NCI-H187 (cell line): Measurements from ENCODE around the gene ANKRD29.
"Not testable (repeated sequence)": the region's sequence is repeated elsewhere in the genome, so short reads cannot be mapped to it uniquely, and the experiment has no call there.

Source experiments
- DNase-seq, 2 experiments: peaks; one replicate each; lab custom pipeline; 2025; lab: John Stamatoyannopoulos, UW

The ANKRD29 gene

DNA sequence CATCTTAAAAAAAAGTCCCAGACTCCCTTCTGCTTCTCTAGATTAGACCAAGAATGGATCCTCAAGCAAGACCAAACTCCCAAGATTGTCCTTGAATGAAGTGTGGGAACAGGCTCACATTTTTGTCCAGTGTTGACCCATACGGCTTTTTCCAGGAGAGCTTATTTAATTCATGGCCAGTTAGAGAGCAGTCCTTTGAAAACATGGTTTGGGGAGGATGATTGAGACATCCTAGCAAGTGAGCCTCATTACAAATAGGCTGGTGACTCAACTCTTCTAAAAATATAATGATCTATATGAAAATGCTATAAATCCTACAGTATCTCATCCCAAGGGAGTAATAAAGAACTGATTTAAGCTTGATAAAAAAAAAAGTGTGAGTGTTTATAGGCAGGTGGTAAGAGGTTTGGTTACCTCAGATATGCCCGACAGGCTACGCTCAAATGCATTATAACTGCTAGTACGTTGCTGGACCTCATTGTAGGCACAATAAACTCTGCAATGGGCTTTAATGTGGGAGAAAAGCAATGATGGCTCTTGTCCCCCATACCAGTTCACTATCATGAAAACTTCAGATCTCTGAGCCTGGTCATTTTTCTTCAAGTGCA, 17.0 kb downstream of the ANKRD29 start:
- DNase-seq, result no peak

DNA sequence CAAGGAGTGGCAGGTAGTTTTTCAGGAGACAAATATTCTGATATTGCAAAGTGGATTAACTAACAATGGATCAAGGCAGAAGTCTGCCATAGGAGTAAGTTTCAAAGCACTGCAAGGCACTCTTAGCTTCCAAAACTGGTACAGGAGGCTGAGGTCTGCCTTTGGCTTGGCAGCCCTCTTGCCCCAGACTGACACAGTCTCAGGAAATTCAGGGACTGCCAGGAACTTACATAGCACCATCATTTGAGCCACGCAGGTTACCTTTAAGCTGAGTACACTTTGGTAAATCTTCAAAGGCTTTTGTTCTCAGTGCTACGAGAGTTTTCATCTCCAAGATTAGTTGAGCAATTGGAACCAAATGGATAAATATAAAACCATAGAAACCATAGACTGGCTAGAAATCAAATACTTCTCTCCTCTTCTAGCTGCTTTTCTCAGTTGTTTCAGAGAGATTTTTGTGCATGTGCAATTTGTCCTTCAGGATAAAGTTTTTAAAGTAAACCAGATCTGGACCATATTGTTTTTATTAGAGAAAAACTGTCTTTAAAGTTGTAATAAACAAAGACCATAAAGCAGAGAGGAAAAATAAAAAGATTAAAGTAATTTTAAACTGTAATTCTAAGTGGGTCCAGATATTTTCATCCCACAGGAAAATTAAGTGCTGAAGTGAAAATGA, 18.8 kb downstream of the ANKRD29 start:
- DNase-seq, result no peak

DNA sequence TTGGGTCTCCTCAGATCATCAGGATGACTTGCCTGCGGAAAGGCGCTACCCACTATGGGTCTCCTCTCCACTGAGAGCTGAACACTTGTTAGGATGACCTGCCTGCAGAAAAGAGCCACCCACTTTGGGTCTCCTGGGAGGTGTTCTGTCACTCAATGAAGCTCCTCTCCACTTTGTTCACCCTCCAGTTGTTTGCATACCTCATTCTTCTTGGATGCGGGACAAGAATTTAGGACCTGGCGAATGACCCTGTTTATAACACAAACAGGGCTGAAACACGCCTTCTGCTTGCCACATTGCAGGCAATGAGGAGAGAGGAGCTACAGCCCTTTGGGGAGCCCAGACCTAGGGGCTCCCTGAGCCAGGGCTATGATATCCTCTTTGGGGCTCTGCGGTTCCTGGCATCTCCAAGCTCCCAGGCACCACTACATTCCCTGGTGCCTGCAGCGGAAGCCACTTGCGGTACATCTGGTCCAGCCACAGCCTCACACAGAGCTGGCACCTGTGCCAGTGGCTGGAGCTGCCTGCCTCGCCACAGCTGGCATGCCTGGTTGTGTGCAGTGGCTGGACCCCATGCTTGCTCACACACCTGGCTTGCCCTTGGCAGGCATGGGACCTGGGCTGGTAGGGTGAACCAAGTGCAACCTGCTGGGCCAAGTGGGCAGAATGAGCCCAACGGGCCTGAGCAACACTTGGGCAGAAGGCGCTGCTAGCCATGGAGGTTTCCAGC, 20.6 kb downstream of the ANKRD29 start:
- no peak for DNase-seq

DNA sequence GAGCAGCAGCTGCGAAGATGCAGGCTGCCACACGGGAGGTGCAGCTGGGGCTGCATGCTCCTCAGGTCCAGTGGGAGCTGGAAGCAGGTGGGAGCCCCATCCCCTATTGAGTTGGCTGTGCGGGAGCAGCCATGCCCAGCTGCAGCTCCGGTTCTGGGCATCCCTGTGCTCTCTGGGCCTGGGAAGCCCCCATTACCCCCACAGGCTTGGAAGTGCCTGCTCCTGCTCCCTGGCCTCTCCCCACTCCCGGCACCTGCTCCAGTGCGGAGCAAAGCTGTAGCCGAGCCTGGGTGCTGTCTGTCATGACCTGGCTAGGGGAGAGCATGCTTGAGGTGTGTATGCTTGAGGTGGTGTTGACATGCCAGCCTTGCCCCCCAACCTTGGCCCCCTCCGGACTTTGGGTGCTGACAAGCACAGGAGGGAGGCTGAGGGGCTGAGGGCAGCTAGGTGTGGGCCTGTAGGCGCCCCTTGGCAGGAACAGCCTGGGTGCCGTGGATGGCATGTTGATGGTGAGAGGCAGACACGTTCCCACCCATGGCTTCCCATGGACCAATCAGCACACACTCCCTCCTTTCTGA, 21.5 kb downstream of the ANKRD29 start:
- no peak for DNase-seq

DNA sequence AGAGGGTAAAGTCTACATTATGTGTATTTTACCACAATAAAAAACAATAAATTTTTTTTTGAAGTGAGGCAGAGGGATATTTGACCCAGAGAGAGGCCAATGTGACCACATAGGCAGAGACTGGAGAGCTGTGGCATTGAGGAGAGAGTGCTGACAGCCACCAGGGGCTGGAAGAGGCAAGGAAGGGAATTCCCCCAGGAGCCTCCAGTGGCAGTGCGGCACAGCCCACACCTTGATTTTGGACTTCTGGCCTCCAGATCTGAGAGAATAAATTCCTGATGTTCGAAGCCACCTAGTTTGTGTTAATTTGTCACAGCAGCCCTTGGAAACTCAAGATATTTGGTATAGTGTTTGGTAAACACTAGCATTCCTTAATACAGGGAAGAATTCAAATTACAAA, 22.7 kb downstream of the ANKRD29 start:
- no peak for DNase-seq

DNA sequence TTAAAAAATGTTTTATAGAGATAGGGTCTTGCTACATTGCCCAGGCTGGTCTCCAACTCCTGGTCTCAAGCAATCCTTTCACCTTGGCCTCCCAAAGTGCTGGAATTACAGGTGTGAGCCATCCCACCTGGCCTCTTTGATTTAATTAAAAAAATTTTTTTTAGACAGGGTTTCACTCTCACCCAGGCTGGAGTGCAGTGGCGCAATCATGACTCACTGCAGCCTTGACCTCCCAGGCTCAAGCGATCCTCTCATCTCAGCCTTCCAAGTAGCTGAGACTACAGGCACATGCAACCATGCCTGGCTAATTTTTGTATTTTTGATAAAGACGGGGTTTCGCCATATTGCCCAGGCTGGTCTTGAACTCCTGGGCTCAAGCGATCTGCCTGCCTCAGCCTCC, 26.3 kb downstream of the ANKRD29 start:
- DNase-seq, result not testable (repeated sequence)

DNA sequence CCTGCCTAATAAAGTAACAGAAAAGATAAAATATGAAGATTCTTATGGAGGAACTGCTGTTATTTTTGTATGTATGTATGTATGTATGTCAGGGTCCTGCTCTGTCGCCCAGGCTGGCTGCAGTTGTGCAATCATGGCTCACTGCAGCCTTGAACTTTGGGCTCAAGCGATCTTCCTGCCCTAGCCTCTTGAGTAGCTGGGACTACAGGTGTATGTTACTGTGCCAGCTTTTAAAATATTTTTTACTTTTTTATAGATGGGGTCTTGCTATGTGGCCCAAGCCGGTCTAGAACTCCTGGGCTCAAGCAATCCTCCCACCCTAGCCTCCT, 26.7 kb downstream of the ANKRD29 start:
- DNase-seq, result no peak

DNA sequence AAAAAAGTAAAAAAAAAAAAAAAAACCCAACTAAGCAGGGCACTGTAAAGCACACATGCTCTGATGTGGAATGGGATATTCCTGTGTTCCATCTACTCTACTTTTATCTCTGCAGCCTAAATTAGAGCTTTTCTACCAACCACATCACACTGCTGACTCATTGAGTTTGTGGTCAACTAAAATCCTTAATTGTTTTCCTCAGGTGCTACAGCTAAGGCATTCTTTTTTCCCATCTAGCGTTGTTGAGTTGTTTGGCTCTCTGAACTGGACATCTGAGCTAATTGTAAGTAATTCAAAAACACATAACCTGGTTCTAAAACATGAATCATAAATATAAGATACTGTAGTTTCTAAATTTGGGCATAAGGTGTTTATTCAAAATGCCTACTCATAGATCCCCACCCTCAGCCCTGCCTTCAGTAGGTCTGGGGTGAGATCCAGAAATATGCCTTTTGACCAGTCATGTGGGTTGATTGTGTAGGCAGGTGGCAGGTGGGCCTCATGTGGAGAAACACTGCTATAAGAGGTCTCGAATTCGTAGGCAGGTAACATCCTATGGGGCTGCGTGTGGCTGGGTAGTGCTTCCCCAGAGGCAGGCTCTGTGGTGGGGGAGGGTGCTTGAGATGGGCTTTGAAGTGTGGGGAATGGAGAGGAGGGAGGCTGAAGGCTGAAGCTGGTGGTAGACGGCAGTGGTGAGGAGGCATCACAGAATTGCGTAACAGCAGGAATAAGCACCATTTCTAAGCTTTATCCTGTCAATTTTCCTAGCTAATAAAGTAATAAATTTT, 27.2 kb downstream of the ANKRD29 start:
- DNase-seq, result peak in 1 of 2 experiments; percentile 48

DNA sequence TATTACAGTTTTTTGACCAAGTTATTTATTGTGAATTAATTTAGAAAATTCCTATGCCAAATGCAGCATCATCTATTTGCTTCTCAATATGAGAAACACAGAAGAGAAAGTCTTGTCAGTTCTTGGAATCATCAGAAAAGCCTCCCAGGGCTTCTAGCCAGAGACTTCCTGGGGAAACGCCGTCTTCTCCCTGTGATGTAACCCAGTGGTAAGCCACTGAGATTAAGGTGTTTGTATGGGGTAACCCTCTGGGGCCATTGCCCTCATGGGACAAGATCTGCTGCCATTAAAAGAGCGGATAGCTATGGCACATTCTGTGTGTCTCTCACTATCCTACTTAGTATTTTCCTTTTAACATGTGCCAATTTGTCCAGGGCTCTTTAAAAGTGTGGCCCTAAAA, 28.0 kb downstream of the ANKRD29 start:
- no peak for DNase-seq

DNA sequence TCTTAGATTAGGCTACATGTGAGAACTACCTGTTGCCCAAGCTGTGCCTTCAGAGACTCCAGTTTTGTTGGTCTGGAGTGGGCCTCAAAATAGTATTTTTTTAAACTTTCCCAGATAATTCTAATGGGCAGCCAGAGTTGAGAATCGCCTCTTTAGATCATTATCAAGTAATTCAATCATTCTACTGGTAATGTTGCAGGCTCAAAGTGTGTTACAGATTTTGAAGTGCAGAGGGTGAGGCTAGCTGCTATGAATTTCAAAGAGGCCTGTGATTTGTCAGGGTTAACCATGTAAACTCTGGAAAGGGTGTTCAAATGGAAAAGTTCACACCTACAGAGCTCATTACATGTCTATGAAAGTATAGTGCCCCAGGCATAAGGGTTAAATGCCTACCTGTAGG, 30.1 kb downstream of the ANKRD29 start:
- no peak for DNase-seq

DNA sequence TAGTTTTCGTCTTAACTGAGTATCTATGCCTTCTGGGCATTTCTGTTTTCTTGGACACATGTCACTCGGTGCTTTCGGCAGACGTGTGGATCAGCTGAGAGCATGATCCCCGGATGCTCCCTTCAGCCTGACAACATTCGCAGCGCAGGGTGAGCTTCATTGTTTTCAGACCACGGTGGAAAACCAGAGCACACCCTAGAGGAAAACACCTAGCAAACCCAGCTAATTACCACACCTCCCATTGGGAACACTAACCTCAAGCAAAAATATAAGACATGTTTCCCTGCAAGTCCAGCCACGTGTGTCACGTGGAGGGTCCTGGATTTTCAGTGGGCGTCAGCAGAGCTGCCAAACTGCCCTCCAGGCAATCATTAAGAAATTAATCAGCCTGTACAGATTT, 31.0 kb downstream of the ANKRD29 start:
- no peak for DNase-seq

DNA sequence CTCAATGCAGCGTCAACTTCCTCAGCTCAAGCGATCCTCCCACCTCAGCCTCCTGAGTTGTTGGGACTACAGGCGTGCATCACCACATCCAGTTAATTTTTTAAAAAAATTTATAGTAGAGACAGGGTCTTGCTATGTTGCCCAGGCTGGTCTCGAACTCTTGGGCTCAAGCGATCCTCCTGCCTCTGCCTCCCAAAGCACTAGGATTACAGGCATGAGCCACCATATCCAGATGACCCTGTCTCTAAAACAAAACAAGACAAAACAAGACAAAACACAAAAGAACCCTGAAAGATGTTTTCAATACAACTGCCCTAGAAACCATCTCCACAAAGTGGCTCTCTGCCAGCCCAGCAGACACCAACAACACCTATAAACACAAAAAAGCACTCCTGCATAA, 31.4 kb downstream of the ANKRD29 start:
- DNase-seq, result no peak

DNA sequence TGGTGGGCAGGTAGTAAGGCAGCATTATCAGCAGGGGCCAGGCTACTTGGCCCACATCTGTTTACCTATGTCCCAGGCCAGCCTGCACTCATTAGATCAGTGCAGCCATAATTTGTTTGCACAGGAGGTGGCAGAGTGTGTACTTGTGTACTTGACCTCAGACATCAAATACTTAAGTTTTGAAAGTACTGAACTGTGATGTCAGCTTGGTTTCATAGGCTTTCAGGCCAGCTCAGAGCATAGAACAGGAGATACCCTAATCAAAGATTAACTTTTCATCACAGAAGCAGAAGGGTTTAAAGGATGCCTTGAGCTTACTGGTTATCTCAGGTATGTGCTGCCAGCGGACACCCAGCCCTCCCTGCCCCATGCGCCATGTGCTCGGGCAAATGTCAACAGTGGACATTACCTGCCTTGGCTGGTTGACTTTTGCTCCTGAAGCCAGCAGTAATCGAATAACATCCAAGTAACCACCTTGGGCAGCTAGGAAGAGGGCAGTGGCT, 33.2 kb downstream of the ANKRD29 start:
- DNase-seq, result peak; percentile 11 to 21

DNA sequence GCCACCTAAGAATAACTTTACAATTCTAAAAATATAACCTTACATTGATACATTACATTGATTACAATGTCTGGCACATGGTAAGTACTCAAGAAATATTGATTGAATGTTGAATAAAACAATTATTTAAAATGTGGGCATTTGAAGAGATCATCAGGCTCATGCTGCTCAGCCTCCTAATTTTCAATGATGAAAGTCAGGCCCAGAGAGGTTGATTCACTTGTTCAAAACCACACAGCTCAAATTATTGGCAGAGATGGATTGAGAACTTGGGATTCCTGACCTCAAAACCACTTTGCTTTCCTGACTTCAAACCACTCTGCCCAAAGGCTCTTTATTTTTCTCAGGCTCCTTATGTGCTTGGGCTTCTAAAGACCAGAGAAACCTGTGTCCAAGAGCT, 34.7 kb downstream of the ANKRD29 start:
- no peak for DNase-seq

DNA sequence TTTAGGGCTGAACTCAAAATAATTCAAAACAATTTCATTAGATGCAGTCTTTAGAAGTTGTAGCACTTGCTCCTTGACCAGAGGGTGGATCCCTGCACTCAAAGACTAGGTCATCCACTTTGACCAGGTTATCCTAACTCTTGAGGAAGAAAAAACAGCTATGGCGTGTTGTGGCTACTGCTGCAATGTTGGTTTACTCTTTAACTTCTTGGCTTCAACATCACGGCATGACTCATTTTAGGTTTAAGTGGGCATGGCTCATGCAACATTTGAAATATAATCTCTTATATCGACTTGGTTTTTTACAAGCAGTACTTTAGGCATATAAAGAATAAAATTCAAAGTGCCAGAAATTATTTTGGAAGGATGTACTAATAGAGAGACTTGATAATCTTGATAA, 35.4 kb downstream of the ANKRD29 start:
- no peak for DNase-seq

DNA sequence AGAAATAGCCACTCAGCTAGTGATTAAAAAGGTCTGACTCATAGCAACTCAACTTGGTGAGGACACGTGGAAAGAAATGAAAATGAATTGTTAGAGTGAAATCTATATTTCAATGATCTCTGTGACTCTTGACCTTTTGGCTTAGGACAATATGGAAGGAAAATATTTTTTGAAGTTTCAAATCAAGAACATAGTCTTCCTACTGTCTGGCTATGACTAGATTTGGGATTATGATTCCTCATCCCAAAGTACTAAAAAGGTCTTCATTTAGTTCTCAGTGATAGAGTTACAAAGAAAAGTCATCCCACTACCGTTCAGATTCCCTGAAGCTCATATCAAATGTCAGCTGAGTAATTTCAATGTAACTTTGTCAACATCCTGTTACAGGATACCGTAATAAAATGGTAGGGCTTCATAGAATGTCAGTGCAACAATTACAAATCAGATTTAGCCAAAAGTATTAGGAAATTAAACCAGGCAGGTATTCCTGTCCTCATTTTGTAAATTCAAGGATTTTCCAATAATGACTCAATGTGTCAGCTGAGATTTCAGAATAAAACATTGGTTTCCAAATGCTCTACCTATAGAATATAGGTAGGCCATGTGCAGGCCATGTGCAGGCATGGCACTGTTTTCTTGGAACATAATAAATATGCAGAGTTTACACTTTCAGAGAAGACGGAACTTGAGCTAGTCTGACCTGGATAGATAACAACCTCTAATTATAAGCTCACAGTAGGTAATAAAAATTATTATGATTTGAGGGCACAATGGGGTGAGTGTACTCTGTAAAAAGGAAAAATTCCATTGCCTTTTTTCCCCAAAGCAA, 36.0 kb downstream of the ANKRD29 start:
- no peak for DNase-seq

DNA sequence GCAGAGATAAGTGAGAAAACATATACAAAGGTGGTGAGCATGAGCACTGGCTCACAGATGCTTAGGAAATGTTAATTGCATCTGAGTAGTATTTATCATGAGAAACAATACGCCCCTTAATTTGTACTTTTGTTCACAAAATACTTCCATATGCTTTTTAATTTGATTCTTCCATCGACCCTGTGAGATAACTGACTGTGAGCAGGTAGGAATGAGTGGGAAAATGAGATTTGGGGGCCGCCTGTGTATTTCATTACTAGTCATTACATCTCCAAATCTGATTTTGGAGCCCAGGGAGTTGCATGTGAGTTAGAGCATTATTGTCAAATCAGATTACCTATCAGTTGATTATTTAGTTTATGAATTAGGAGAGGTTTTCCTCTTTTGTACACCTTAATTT, 39.7 kb downstream of the ANKRD29 start:
- no peak for DNase-seq

DNA sequence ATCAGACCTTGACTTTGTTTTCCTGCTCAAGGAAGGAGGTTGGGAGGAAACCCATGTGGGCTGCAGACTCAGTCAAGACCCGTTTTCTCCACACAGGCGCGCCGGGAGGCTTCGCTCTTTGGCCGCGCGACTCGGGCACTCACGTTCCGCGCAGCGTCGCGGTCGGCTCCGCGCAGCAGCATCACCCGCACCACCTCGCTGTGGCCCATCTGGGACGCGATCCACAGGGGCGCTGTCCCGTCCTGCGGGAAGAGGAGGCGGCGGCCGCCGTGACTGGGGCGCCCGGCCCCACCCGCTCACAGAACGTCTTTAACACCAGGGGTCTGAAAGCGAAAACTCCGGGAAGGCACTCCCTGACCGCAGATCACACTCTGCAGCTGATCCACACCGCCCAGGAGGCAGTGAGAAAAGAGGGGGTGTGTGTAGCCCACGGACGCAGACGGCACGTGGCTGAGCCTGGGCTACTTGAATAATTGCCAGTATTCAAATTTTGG, 43.3 kb downstream of the ANKRD29 start:
- no peak for DNase-seq

DNA sequence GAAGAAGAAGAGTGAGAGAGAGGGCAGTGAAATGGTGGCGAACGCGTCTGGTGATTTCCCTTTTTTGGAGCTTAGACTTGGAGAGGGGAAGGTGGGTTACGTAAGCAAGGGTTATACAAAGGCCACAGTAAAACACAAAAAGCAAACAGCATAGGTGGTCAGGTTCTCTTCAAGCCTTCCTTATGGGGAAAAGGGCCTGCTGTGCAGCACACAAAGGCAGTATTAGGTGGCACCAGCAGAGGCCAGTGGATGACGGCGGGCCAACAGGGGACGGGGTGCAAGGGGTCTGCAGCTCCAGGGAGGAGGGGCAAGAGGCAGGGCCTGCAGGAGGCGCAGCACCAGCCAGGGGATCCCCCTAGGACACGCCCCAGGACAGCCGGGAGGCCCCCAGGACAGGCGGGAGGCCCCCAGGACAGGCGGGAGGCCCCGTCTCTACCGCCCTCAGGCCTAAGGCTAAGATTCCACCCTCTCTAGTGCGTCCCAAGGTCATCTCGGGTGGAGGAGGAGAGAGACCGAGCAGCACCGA, 43.8 kb downstream of the ANKRD29 start:
- no peak for DNase-seq

DNA sequence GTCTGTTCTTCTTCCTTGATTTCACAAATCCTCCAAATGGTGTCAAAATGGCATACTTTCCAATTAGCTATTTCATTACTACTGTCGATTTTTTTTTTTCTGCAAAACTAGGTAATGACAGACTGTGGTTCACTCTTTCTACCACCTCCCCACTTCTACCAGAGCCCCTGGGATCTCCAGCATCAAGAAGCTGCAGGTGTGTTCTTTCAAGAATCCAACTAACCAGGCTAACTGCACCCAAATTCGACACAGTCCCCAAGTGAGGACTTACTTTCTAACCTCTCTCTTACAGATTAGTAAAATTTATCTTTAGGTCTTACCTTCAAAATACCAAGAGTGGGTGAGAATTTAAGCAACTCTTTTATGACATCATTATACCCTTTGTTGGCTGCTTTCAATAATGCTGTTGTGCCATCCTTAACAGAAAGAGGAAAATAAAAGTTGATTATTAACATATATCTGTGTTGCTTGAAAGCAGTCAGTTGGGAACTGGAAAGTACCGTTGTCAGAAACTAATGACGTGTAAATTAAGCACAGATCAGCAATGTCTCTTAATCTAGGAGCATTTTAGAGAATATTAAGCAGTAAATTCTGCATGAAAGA, 45.2 kb downstream of the ANKRD29 start:
- no peak for DNase-seq
